ENCODE data around the gene MED15. TPM values are rescaled to one million over a fixed set of nuclear protein-coding genes. Genes with fewer than 3 reads are reported as not detected.
A peak's percentile ranks its signal among the peaks of the same experiment; 100 is the strongest.
"Not testable (repeated sequence)": the region's sequence is repeated elsewhere in the genome, so short reads cannot be mapped to it uniquely, and the experiment has no call there.

MED15 gene
- total RNA-seq, 1 experiment from 2014 or later = 40.2 TPM

DNA sequence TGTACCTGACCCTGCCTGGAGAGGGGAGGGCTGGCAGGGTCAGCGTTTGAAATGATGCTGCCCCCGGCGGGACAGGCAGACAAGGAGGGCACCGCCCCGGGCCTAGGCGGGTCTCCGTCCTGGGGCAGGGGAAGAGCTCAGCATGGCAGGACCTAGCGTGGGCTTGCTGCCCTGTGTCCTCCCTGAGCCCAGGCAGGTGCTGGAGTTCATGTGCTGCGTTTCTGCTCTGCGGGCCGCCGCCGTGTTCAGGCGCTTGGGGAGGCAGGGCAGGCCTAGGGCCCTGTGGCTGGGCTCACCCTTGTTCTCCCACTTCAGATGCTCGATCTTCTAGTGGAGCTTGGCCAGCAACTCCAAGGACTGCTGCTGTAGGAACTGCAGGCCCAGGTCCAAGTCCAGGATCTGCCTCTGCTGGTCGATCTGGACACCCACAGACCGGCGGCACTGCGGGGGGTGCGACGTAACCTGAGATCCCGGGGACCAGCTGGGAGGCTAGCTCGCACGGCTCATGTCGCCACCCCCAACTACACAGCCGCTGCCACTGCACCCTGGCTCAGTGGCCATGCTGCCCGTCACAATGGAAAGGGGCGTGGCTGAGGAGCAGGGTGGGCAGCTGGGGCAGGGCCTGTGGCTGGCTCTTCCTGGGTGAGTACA lies 84.4 kb downstream of the MED15 start:
- H3K9me3 ChIP-seq (replicated peaks) = no peaks in the 10 kb centered on the region
- peaks cover 14% of the 10 kb centered on the region for H3K4me1 ChIP-seq (replicated peaks)
- no peak overlapping the region for H3K4me3 ChIP-seq
- no peaks in the 10 kb centered on the region for H3K27me3 ChIP-seq (replicated peaks)
- H3K36me3 ChIP-seq = peaks cover 14% of the 10 kb centered on the region
- H3K27ac ChIP-seq = no peak overlapping the region
- peak; percentile 37 to 68 for DNase-seq (ENCODE audit: low read depth in 1 of 2, low spot score in 2 of 2)

DNA sequence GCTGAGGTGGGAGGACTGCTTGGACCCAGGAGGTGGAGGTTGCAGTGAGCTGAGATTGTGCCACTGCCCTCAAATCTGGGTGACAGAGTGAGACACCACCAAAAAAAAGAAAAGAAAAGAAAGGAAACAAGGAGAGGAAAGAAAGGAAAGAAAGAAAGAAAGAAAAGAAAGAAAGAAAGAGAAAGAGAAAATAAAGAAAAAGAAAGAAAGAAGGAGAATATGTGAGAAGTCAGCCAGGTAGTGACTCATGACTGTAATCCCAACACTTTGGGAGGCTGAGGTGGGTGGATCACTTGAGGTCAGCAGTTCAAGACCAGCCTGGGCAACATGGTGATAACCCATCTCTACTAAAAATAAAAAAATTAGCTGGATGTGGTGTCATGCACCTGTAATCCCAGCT lies 86.6 kb downstream of the MED15 start:
- DNase-seq (ENCODE audit: low read depth in 1 of 2, low spot score in 2 of 2); H3K27ac ChIP-seq; H3K36me3 ChIP-seq; H3K4me3 ChIP-seq; H3K27me3 ChIP-seq (replicated peaks); H3K9me3 ChIP-seq (replicated peaks): not testable (repeated sequence)
- peaks cover 12% of the 10 kb centered on the region for H3K4me1 ChIP-seq (replicated peaks)

DNA sequence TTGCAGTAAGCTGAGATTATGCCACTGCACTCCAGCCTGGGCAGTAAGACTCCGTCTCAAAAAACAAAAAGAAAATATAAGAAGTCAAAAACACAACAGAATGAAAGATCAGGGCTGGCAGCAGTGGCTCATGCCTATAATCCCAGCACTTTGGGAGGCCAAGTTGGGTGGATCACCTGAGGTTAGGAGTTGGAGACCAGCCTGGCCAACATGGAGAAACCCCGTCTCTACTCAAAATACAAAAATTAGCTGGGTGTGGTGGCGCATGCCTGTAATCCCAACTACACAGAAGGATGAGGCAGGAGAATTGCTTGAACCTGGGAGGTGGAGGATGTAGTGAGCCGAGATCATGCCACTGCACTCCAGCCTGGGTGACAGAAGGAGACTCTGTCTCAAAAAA lies 87.1 kb downstream of the MED15 start:
- not testable (repeated sequence) for DNase-seq (ENCODE audit: low read depth in 1 of 2, low spot score in 2 of 2); H3K36me3 ChIP-seq; H3K9me3 ChIP-seq (replicated peaks); H3K27me3 ChIP-seq (replicated peaks); H3K27ac ChIP-seq; H3K4me1 ChIP-seq (replicated peaks); H3K4me3 ChIP-seq

DNA sequence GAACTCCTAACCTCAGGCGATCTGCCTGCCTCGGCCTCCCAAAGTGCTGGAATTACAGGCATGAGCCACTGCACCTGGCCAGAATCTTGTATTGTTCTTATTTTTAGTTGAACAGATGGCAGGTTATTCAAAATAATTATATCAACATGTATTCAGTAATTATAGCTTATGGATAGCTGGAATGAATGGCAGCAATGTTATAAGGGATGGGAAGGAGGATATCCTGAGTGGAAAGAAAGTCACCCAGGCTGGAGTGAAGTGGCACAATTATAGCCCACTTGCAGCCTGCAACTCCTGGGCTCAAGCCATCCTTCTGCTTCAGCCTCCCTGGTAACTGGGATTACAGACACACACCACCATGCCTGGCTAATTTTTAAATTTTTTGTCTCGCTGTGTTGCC lies 88.1 kb downstream of the MED15 start:
- H3K9me3 ChIP-seq (replicated peaks) = no peaks in the 10 kb centered on the region
- DNase-seq (ENCODE audit: low read depth in 1 of 2, low spot score in 2 of 2) = no peak
- no peak overlapping the region for H3K4me3 ChIP-seq
- no peak overlapping the region for H3K27ac ChIP-seq
- H3K4me1 ChIP-seq (replicated peaks) = peaks cover 8% of the 10 kb centered on the region
- no peaks in the 10 kb centered on the region for H3K36me3 ChIP-seq
- H3K27me3 ChIP-seq (replicated peaks) = no peaks in the 10 kb centered on the region

DNA sequence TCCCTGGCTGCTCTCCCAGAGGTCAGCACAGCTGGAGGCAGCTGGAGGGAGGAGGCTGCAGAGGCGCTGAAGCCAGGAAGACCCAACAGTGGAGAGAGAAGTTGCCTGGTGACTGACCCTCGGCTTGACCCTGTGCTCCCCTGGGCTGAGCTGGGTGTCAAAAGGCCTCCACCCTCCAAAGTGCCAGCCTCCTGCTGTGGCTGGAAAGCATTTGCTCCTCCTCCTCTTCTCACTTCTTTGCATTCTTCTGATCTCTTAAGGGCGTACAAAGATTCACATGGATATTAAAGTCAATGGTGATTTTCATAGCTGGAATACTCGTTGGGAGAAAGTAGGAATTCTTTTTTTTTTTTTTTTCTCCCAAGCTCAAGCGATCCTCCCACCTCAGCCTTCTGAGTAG lies 91.7 kb downstream of the MED15 start:
- Histone ChIP-seq H3K27me3 (replicated peaks) (no peaks in the 10 kb centered on the region), H3K27ac (no peak overlapping the region), H3K4me3 (no peak overlapping the region), H3K4me1 (replicated peaks) (no peaks in the 10 kb centered on the region), H3K9me3 (replicated peaks) (no peaks in the 10 kb centered on the region), H3K36me3 (no peaks in the 10 kb centered on the region)
- no peak for DNase-seq (ENCODE audit: low read depth in 1 of 2, low spot score in 2 of 2)

DNA sequence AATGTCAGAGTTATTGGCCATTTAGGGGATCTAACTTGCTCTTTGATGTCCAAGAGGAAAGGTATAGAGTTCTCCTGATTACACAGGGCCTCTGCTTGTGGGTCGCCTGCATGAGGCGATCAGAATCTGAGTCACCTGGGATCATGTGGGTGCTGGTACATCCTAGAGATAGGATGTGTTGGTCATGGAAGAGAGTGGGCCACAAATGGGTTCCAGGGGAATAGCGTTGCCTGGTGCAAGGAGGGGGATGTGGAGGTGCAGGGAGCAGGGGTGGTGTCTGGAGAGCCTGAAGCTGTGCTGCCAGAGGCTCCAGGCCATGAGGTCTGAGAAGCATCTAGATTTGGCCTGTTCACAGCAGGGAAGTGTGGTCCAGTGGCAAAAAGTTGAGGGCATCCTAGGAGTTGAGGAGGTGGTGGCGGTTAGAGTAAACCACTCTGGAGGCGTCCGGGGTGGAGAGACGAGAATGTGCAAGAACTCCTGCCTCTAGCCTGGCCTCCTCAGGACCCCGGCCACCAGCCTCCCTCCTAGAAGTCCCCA lies 92.8 kb downstream of the MED15 start:
- Histone ChIP-seq H3K36me3 (no peaks in the 10 kb centered on the region), H3K27ac (no peak overlapping the region), H3K9me3 (replicated peaks) (no peaks in the 10 kb centered on the region), H3K4me3 (no peak overlapping the region), H3K4me1 (replicated peaks) (no peaks in the 10 kb centered on the region), H3K27me3 (replicated peaks) (no peaks in the 10 kb centered on the region)
- no peak for DNase-seq (ENCODE audit: low read depth in 1 of 2, low spot score in 2 of 2)

DNA sequence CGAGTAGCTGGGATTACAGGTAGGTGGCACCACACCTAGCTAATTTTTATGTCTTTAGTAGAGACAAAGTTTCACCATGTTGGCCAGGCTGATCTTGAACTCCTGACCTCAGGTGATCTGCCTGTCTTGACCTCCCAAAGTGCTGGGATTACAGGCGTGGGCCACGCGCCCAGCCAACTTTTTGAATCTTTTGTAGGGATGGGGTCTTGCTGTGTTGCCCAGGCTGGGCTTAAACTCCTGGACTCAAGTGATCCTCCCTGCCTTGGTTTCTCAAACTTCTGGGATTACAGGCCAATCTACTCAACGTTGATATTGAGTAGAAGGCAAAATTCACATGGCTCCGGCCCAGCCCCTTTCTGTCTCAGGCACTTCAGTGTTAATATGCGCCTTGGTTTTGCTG lies 93.9 kb downstream of the MED15 start:
- DNase-seq (ENCODE audit: low read depth in 1 of 2, low spot score in 2 of 2) = no peak
- H3K27ac ChIP-seq = no peak overlapping the region
- no peak overlapping the region for H3K4me3 ChIP-seq
- H3K36me3 ChIP-seq = no peaks in the 10 kb centered on the region
- no peaks in the 10 kb centered on the region for H3K27me3 ChIP-seq (replicated peaks)
- H3K9me3 ChIP-seq (replicated peaks) = no peaks in the 10 kb centered on the region
- no peaks in the 10 kb centered on the region for H3K4me1 ChIP-seq (replicated peaks)

DNA sequence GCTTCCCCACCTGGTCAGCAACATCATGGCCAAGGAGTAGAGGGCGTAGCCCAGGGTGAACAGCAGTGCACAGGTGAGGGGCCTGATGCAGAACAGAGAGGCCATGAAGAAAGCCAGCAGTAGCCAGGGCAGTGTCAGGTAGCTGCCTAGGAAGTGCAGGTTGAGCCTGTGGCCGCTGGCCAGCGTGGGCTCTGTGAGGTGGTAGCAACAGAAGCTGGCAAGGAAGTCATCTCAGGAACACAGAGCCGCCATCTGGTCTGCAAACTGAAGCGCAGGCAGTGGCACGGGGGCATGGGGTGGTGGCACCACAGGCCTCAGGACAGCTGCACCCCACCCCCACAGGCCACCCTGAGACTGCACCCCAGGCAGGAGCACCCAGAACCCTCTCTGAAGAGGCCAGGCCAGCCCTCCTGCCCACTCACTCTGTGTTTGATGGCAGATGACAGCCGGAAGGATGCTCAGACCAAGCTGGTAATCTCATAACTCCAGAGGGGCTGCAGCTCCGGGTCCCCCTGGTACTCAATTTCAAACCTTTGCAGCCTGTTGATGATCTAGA lies 95.3 kb downstream of the MED15 start:
- no peaks in the 10 kb centered on the region for H3K36me3 ChIP-seq
- peak in 1 of 2 experiments; percentile 39 for DNase-seq (ENCODE audit: low read depth in 1 of 2, low spot score in 2 of 2)
- no peaks in the 10 kb centered on the region for H3K4me1 ChIP-seq (replicated peaks)
- H3K4me3 ChIP-seq = no peak overlapping the region
- no peaks in the 10 kb centered on the region for H3K27me3 ChIP-seq (replicated peaks)
- no peak overlapping the region for H3K27ac ChIP-seq
- H3K9me3 ChIP-seq (replicated peaks) = no peaks in the 10 kb centered on the region

DNA sequence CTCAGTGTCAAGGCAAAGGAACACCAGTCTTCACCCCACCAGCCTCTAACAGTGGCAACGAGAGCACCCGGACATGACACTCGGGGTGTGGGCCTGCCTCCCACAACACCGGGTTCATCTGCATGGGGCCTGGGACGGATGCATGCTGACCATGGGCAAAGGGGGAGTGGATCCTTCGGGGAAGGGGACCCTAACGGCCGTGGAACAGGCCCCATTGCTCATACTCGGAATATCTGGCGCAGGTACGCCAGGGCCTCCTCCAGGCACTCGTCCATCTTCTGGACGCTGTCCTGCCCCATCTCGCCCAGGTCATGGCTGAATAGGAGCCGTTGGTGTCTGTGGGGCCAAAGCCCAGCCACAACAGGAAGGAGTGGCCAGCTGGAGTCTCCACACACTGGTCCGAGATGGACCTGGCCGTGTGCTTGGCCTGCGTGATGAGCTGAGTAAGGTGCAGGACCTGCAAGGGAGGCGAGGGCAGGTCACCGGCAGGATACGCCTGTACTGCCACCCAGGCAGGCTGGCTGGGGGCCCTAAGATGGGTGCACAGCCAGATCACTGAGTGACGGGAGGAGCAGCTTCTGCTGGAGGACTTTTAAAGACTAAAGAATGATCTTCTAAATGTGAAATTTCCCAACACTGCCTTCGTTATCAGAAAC lies 96.8 kb downstream of the MED15 start:
- no peak overlapping the region for H3K27ac ChIP-seq
- no peaks in the 10 kb centered on the region for H3K36me3 ChIP-seq
- DNase-seq (ENCODE audit: low read depth in 1 of 2, low spot score in 2 of 2) = no peak
- no peaks in the 10 kb centered on the region for H3K27me3 ChIP-seq (replicated peaks)
- no peaks in the 10 kb centered on the region for H3K9me3 ChIP-seq (replicated peaks)
- no peak overlapping the region for H3K4me3 ChIP-seq
- H3K4me1 ChIP-seq (replicated peaks) = no peaks in the 10 kb centered on the region

DNA sequence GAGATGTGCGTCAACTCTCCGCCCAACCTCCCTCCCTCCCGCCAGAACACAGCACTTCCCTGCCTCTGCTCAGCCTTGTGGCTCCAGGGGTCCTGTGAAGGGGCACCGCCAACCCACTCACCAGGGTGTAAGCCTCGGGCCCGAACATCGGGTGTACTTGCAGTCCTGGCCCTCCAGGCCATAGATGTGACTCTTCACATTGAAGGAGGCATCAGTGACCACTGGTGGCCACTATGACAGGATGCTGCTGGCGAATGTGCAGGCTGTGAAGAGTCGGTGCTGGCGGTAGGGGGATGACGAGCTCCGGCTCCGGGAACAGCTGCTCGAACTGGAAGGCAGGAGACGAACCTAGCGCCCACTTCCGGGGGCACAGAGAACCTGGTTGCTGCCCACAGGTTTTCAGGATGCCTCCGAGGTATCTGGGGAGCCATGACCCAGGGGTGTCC lies 97.4 kb downstream of the MED15 start:
- Histone ChIP-seq H3K27ac (no peak overlapping the region), H3K36me3 (no peaks in the 10 kb centered on the region), H3K9me3 (replicated peaks) (no peaks in the 10 kb centered on the region), H3K27me3 (replicated peaks) (no peaks in the 10 kb centered on the region), H3K4me1 (replicated peaks) (no peaks in the 10 kb centered on the region), H3K4me3 (no peak overlapping the region)
- DNase-seq (ENCODE audit: low read depth in 1 of 2, low spot score in 2 of 2) = no peak

DNA sequence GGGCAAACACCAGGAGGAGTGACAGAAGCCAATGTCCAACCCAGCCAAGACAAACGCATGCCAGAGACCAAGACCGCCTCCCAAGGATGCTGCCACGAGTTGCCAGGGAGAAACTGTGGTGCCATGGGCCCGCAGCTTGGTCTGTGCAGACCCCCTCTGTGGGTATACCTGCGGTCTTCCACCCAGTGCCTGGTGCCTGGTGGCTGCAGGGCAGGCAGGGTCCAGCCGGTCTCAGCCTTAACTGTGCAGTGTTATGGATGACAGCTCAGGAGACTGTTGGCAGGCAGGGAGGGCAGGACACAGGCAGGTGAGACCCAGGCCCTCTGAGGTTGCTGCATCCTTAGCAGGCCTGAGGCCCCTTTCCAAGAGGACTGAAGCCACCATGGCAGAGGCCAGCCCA lies 97.9 kb downstream of the MED15 start:
- no peak overlapping the region for H3K27ac ChIP-seq
- no peak for DNase-seq (ENCODE audit: low read depth in 1 of 2, low spot score in 2 of 2)
- no peaks in the 10 kb centered on the region for H3K36me3 ChIP-seq
- H3K4me3 ChIP-seq = no peak overlapping the region
- H3K9me3 ChIP-seq (replicated peaks) = no peaks in the 10 kb centered on the region
- H3K4me1 ChIP-seq (replicated peaks) = no peaks in the 10 kb centered on the region
- H3K27me3 ChIP-seq (replicated peaks) = no peaks in the 10 kb centered on the region

DNA sequence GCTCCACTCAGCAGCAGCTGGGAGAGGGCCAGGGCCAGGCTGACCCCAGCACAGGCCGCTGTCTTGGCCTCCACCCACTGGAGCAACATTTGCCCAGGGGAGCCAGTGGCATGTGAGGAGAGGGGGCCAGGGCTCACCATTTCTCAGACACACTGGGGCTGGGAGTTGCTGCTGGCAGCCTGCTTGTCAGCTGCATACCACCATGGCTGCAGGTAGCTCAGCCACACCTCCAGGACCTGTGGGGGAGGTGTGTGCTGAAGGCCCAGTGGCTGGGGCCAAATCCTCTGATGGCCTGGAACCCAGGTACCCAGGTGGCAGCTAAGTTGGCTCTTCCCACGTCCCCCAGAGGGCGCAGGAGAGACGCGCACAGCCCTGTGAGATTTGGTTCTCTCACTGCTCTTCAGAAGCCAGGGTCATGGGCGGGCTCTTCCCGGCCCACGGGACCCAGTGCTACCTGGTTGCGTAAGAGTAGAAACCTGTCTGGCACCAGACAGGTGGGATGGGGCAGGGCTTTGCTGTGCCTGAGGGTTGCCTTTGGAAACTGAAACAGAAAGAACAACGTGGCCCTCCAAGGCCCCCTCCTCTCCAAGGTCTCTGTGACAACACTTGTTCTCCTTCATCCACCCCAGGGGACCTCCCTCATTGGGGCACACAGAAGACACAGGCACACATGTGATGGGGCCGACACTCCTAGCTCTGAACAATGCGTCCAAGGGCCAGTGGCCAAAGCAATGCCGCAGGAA lies 98.8 kb downstream of the MED15 start:
- no peaks in the 10 kb centered on the region for H3K4me1 ChIP-seq (replicated peaks)
- H3K27ac ChIP-seq = no peak overlapping the region
- no peak overlapping the region for H3K4me3 ChIP-seq
- no peaks in the 10 kb centered on the region for H3K9me3 ChIP-seq (replicated peaks)
- peak; percentile 25 to 51 for DNase-seq (ENCODE audit: low read depth in 1 of 2, low spot score in 2 of 2)
- H3K27me3 ChIP-seq (replicated peaks) = no peaks in the 10 kb centered on the region
- H3K36me3 ChIP-seq = no peaks in the 10 kb centered on the region

DNA sequence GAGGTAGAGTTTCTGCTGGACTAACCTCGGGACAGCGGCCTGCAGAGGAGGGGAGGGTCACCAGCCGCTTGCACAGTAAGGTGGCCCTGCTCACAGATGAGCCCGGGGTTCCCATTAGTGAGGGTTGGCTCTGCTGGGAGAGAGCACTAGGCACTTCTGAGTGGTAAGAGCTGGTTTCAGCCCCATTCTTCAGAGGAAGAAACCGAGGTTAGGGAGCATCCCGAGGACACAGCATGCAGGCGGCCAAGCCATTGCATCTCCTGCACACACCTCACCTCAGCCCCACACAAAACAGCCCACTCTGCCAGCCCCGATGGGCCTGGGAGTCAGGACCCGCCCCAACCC lies 99.3 kb downstream of the MED15 start:
- no peak overlapping the region for H3K27ac ChIP-seq
- H3K4me3 ChIP-seq = no peak overlapping the region
- no peaks in the 10 kb centered on the region for H3K4me1 ChIP-seq (replicated peaks)
- H3K27me3 ChIP-seq (replicated peaks) = no peaks in the 10 kb centered on the region
- DNase-seq (ENCODE audit: low read depth in 1 of 2, low spot score in 2 of 2) = no peak
- no peaks in the 10 kb centered on the region for H3K9me3 ChIP-seq (replicated peaks)
- no peaks in the 10 kb centered on the region for H3K36me3 ChIP-seq

Data from SJSA1 (cell line).